ENCODE results near the gene FAM89B. TPM values are rescaled to one million over a fixed set of nuclear protein-coding genes. Genes with fewer than 3 reads are reported as not detected.

Gene FAM89B
- polyA plus RNA-seq, 1 donor from 2014 or later = 75.1 TPM

DNA sequence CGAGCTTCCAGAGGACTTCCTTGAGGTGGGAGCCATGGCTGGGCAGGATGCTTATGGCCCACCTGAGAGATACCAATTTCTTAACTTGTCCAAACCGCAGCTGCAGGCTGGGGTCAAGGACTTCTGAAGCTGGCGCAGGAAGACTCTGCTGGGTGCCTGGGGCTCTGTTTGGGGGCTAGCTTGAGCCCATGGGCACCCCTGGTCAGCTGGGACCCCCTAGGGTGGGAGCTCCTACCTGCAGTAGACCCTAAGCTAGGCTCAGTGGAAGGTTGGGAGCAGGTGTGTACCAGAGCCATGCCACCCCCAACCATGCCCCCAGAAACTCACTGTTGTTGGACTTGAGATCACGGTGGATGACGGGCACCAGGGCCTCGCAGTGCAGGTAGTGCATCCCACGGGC lies 40.4 kb downstream of the FAM89B start:
- TF ChIP-seq, protein P1, sequence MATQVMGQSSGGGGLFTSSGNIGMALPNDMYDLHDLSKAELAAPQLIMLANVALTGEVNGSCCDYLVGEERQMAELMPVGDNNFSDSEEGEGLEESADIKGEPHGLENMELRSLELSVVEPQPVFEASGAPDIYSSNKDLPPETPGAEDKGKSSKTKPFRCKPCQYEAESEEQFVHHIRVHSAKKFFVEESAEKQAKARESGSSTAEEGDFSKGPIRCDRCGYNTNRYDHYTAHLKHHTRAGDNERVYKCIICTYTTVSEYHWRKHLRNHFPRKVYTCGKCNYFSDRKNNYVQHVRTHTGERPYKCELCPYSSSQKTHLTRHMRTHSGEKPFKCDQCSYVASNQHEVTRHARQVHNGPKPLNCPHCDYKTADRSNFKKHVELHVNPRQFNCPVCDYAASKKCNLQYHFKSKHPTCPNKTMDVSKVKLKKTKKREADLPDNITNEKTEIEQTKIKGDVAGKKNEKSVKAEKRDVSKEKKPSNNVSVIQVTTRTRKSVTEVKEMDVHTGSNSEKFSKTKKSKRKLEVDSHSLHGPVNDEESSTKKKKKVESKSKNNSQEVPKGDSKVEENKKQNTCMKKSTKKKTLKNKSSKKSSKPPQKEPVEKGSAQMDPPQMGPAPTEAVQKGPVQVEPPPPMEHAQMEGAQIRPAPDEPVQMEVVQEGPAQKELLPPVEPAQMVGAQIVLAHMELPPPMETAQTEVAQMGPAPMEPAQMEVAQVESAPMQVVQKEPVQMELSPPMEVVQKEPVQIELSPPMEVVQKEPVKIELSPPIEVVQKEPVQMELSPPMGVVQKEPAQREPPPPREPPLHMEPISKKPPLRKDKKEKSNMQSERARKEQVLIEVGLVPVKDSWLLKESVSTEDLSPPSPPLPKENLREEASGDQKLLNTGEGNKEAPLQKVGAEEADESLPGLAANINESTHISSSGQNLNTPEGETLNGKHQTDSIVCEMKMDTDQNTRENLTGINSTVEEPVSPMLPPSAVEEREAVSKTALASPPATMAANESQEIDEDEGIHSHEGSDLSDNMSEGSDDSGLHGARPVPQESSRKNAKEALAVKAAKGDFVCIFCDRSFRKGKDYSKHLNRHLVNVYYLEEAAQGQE (IDR thresholded peaks at IDR 0.05; ENCODE audit: borderline replicate concordance) = no peak
- TF ChIP-seq EP300 (conservative IDR thresholded peaks at IDR 0.05; ENCODE audit: poor library complexity, severe bottlenecking) = no peak
- no peak for TF ChIP-seq TAF1 (IDR thresholded peaks at IDR 0.05; ENCODE audit: low read depth)
- no peak for TF ChIP-seq RAD21 (conservative IDR thresholded peaks at IDR 0.05)
- no peak for TF ChIP-seq MXI1 (conservative IDR thresholded peaks at IDR 0.05; ENCODE audit: poor library complexity, severe bottlenecking)
- TF ChIP-seq SMC3 (conservative IDR thresholded peaks at IDR 0.05; ENCODE audit: poor library complexity) = no peak
- TF ChIP-seq CTCF (IDR thresholded peaks at IDR 0.05; ENCODE audit: poor library complexity, severe bottlenecking) = no peak
- TF ChIP-seq EZH2 (IDR thresholded peaks at IDR 0.05; ENCODE audit: borderline replicate concordance, insufficient read depth, low read length, poor library complexity, severe bottlenecking) = no peak
- no peak for TF ChIP-seq POLR2AphosphoS5 (IDR thresholded peaks at IDR 0.05)
- Histone ChIP-seq H3K27me3 (ENCODE audit: insufficient read depth, low read depth, low read length) (no peaks in the 10 kb centered on the region), H3K9me3 (ENCODE audit: low read length) (no peaks in the 10 kb centered on the region), H3K9me2 (ENCODE audit: insufficient read depth, low read length) (no peaks in the 10 kb centered on the region), H3F3A (ENCODE audit: insufficient read depth, low read length, poor library complexity, severe bottlenecking) (no peaks in the 10 kb centered on the region), H3K9ac (ENCODE audit: low read length) (no peak overlapping the region), H3K27ac (ENCODE audit: low read length) (no peak overlapping the region), H2AFZ (ENCODE audit: low read depth, low read length) (no peak overlapping the region), H3K4me3 (ENCODE audit: low read length) (peak overlapping the region; percentile 81), H3K79me2 (replicated peaks; ENCODE audit: insufficient read depth, low read length) (peaks cover 18% of the 10 kb centered on the region), H3K36me3 (ENCODE audit: insufficient read depth, low read length) (no peaks in the 10 kb centered on the region), H4K20me1 (ENCODE audit: insufficient read depth) (no peaks in the 10 kb centered on the region), H3K4me2 (ENCODE audit: low read length) (no peak overlapping the region)

DNA sequence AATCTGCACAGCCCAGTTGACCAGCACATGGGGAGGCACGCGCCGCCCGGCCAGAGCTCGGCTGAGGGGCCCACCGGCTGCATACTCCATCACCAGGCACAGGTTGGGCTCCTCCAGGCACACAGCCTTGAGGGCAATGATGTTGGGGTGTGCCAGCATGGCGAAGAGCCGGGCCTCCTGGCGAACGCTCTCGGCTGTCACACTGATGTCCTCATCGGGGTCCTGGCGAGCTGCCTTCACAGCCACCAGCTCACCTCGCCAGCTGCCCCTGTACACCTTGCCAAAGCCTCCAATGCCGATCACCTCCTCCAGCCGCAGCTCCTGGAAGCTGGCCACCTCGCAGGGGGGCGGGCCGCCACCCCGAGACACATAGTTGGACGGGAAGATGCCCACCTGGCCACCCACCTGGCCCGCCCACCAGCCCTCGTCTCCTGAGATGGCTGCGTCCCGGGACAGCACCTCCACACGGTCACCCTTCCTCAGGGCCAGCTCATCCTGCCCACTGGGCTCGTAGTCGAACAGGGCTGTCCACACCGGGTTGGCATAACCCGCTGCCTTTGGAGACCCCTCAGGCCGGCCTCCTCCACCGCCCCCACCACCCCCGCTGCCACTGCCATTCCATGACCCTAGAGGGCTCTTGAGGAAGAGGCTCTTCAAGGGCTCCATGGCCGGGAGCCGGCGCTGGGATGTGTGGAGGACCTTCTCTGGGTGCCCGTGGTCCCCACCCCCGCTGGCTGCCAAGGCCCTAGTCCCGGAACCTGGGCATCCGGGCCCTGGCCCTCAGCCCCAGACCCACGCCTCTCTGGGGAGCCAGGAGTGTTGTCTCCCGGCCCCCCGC lies 41.0 kb downstream of the FAM89B start:
- H3K4me2 ChIP-seq (ENCODE audit: low read length) = peak overlapping the region; percentile 49
- peak overlapping the region; percentile 81 for H3K4me3 ChIP-seq (ENCODE audit: low read length)
- no peaks in the 10 kb centered on the region for H3K27me3 ChIP-seq (ENCODE audit: insufficient read depth, low read depth, low read length)
- H3K27ac ChIP-seq (ENCODE audit: low read length) = peak overlapping the region; percentile 66
- TF ChIP-seq CTCF (IDR thresholded peaks at IDR 0.05; ENCODE audit: poor library complexity, severe bottlenecking) = no peak
- no peak for TF ChIP-seq SMC3 (conservative IDR thresholded peaks at IDR 0.05; ENCODE audit: poor library complexity)
- TF ChIP-seq EP300 (conservative IDR thresholded peaks at IDR 0.05; ENCODE audit: poor library complexity, severe bottlenecking) = no peak
- no peak for TF ChIP-seq POLR2AphosphoS5 (IDR thresholded peaks at IDR 0.05)
- TF ChIP-seq EZH2 (IDR thresholded peaks at IDR 0.05; ENCODE audit: borderline replicate concordance, insufficient read depth, low read length, poor library complexity, severe bottlenecking) = no peak
- no peak for TF ChIP-seq RAD21 (conservative IDR thresholded peaks at IDR 0.05)
- H3F3A ChIP-seq (ENCODE audit: insufficient read depth, low read length, poor library complexity, severe bottlenecking) = no peaks in the 10 kb centered on the region
- H3K36me3 ChIP-seq (ENCODE audit: insufficient read depth, low read length) = no peaks in the 10 kb centered on the region
- H4K20me1 ChIP-seq (ENCODE audit: insufficient read depth) = no peaks in the 10 kb centered on the region
- H3K9ac ChIP-seq (ENCODE audit: low read length) = peak overlapping the region; percentile 76
- H2AFZ ChIP-seq (ENCODE audit: low read depth, low read length) = no peak overlapping the region
- H3K9me3 ChIP-seq (ENCODE audit: low read length) = no peaks in the 10 kb centered on the region
- H3K79me2 ChIP-seq (replicated peaks; ENCODE audit: insufficient read depth, low read length) = peaks cover 18% of the 10 kb centered on the region
- no peaks in the 10 kb centered on the region for H3K9me2 ChIP-seq (ENCODE audit: insufficient read depth, low read length)

Data from neural cell (in vitro differentiated cells).